Fibroblast of mammary gland (primary cell): ENCODE data around the gene TIGD1.
A peak's percentile ranks its signal among the peaks of the same experiment; 100 is the strongest.

Experiments used
- DNase-seq: peaks from one replicate; pipeline ENCODE4 v3.0.0-alpha.2; 2010; ENCODE audit warnings: low read depth
- H3K4me3 ChIP-seq: 2 replicates; pipeline ENCODE4 v1.5.1; 2011; ENCODE audit warnings: low read depth, mild to moderate bottlenecking, low read length, moderate library complexity; ENCODE audit not compliant: control insufficient read depth
- CTCF ChIP-seq: conservative IDR thresholded peaks from 2 replicates; pipeline ENCODE4 v1.5.1; 2011; ENCODE audit warnings: low read depth, low read length, inconsistent platforms; ENCODE audit not compliant: control insufficient read depth, insufficient read depth

The TIGD1 gene

GRCh38 chr2:232502911-232503808 lies 47.2 kb downstream of the TIGD1 start:
- TF ChIP-seq CTCF = no peak
- DNase-seq = peak; percentile 42
- H3K4me3 ChIP-seq = no peak overlapping the region

- DNase-seq = peak; percentile 2
- no peak overlapping the region for H3K4me3 ChIP-seq
- no peak for TF ChIP-seq CTCF
These were observed 47.8 kb downstream of the TIGD1 start for GRCh38 chr2:232502511-232502910.

- no peak overlapping the region for H3K4me3 ChIP-seq
- DNase-seq = no peak
- no peak for TF ChIP-seq CTCF
These were observed 48.5 kb downstream of the TIGD1 start for GRCh38 chr2:232501794-232502390.

- TF ChIP-seq CTCF = no peak
- H3K4me3 ChIP-seq = no peak overlapping the region
- DNase-seq = no peak
These were observed 49.0 kb downstream of the TIGD1 start for GRCh38 chr2:232501331-232501771.

- no peak for DNase-seq
- no peak for TF ChIP-seq CTCF
- no peak overlapping the region for H3K4me3 ChIP-seq
These were observed 51.9 kb downstream of the TIGD1 start for GRCh38 chr2:232498452-232498851.
